Measurements from ENCODE around the gene NRDC. TPM values are rescaled to one million over a fixed set of nuclear protein-coding genes. Genes with fewer than 3 reads are reported as not detected.

The NRDC gene
- total RNA-seq, 1 experiment from 2014 or later = 182 TPM

DNA sequence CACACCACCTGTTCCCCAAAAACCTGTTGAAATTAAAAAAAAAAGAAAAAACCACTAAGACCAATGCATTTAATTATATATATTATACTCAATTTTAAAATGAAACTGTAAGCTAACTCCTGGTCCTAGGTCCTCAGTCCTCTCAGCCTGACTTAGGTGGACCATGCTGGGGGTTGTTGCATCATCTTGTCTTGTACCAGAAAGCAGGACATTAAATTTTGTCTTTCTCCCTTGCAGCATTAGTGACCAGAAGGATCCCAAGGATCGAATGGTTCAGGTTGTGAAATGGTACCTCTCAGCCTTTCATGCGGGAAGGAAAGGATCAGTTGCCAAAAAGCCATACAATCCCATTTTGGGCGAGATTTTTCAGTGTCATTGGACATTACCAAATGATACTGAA lies 97.6 kb downstream of the NRDC start:
- Histone ChIP-seq H3K9me3 (ENCODE audit: control insufficient read depth in 1 of 2, insufficient read depth in 1 of 2, low read depth in 1 of 2, low read length in 2 of 2) (no peaks in the 10 kb centered on the region), H3K27me3 (ENCODE audit: insufficient read depth, low read length) (no peaks in the 10 kb centered on the region), H3K79me2 (ENCODE audit: insufficient read depth, low read length) (no peaks in the 10 kb centered on the region), H3K27ac (ENCODE audit: low read depth, low read length) (no peak overlapping the region), H3K36me3 (ENCODE audit: control insufficient read depth in 1 of 2, insufficient read depth in 2 of 2, low read length in 2 of 2) (peaks cover 5 to 8% of the 10 kb centered on the region in 2 experiments; a peak in 2 of 4 replicates), H2AFZ (ENCODE audit: low read depth, low read length, poor library complexity, severe bottlenecking) (no peak overlapping the region), H3K4me3 (replicated peaks in 1 of 2; ENCODE audit: low read depth in 1 of 2, low read length in 2 of 2) (no peak overlapping the region), H3K4me2 (ENCODE audit: low read length) (no peak overlapping the region), H3K9me2 (ENCODE audit: insufficient read depth) (no peaks in the 10 kb centered on the region), H4K20me1 (ENCODE audit: insufficient read depth) (no peaks in the 10 kb centered on the region), H3K4me1 (ENCODE audit: control insufficient read depth in 1 of 2, insufficient read depth in 2 of 2, low read length in 2 of 2) (no peaks in the 10 kb centered on the region), H3K9ac (ENCODE audit: low read length) (no peak overlapping the region)
- DNase-seq (ENCODE audit: low read depth, low spot score) = no peak
- CTCF ChIA-PET = no interaction called here
- BruUV-seq (replicated peaks) = no TSS peak
- intact Hi-C loops (cut with micrococcal nuclease) = no loop called here
- no peak for TF ChIP-seq EZH2phosphoT487 (IDR thresholded peaks at IDR 0.05; ENCODE audit: borderline replicate concordance)
- TF ChIP-seq, protein P1, sequence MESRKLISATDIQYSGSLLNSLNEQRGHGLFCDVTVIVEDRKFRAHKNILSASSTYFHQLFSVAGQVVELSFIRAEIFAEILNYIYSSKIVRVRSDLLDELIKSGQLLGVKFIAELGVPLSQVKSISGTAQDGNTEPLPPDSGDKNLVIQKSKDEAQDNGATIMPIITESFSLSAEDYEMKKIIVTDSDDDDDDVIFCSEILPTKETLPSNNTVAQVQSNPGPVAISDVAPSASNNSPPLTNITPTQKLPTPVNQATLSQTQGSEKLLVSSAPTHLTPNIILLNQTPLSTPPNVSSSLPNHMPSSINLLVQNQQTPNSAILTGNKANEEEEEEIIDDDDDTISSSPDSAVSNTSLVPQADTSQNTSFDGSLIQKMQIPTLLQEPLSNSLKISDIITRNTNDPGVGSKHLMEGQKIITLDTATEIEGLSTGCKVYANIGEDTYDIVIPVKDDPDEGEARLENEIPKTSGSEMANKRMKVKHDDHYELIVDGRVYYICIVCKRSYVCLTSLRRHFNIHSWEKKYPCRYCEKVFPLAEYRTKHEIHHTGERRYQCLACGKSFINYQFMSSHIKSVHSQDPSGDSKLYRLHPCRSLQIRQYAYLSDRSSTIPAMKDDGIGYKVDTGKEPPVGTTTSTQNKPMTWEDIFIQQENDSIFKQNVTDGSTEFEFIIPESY (IDR thresholded peaks at IDR 0.05; ENCODE audit: extremely low read depth, insufficient replicate concordance, low read length) = no peak
- POLR2A ChIA-PET = no interaction called here
- ATAC-seq = no peak
- RAD21 ChIA-PET (ENCODE audit: low non-redundant PET in 1 of 2, low total read pairs in 2 of 2, uncharacterized antibody in 2 of 2, unreplicated experiment in 2 of 2) = no interaction called here

DNA sequence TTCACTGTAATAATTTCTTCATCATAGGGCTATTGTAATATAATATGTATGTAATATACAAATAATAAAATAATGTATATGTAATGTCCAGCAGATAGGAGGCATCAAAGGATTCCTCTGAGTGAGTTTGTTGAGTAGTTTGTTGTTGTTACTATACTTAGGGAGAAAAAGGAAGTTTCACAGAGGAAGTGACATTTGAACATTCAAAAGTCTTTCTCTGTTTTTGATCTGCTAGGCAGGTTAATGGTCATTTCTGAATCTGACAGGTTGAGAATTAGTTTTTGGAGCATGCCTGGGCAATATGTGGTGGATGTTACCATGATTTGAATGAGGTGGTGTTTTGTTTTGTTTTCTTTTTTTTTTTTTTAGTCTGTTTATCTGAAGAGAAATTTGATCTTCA lies 102.1 kb downstream of the NRDC start:
- Histone ChIP-seq H3K27me3 (ENCODE audit: insufficient read depth, low read length) (no peaks in the 10 kb centered on the region), H3K9ac (ENCODE audit: low read length) (no peak overlapping the region), H3K4me1 (ENCODE audit: control insufficient read depth in 1 of 2, insufficient read depth in 2 of 2, low read length in 2 of 2) (no peaks in the 10 kb centered on the region; a peak in 1 of 4 replicates), H3K9me2 (ENCODE audit: insufficient read depth) (no peaks in the 10 kb centered on the region), H3K27ac (ENCODE audit: low read depth, low read length) (no peak overlapping the region), H2AFZ (ENCODE audit: low read depth, low read length, poor library complexity, severe bottlenecking) (no peak overlapping the region), H4K20me1 (ENCODE audit: insufficient read depth) (no peaks in the 10 kb centered on the region), H3K4me3 (replicated peaks in 1 of 2; ENCODE audit: low read depth in 1 of 2, low read length in 2 of 2) (no peak overlapping the region), H3K9me3 (ENCODE audit: control insufficient read depth in 1 of 2, insufficient read depth in 1 of 2, low read depth in 1 of 2, low read length in 2 of 2) (no peaks in the 10 kb centered on the region), H3K4me2 (ENCODE audit: low read length) (no peak overlapping the region), H3K79me2 (ENCODE audit: insufficient read depth, low read length) (no peaks in the 10 kb centered on the region), H3K36me3 (ENCODE audit: control insufficient read depth in 1 of 2, insufficient read depth in 2 of 2, low read length in 2 of 2) (peaks cover 0 to 4% of the 10 kb centered on the region in 2 experiments; a peak in 1 of 4 replicates)
- ChIA-PET CTCF (no interaction called here), RAD21 (ENCODE audit: low non-redundant PET in 1 of 2, low total read pairs in 2 of 2, uncharacterized antibody in 2 of 2, unreplicated experiment in 2 of 2) (no interaction called here), POLR2A (no interaction called here)
- intact Hi-C loops (cut with micrococcal nuclease) = no loop called here
- DNase-seq (ENCODE audit: low read depth, low spot score) = no peak
- no peak for ATAC-seq
- BruUV-seq (replicated peaks) = no TSS peak
- TF ChIP-seq EZH2 (IDR thresholded peaks at IDR 0.05) (no peak), FOSL1 (IDR thresholded peaks at IDR 0.05; ENCODE audit: low read depth) (no peak), SP1 (IDR thresholded peaks at IDR 0.05; ENCODE audit: low read depth) (no peak), EGR1 (IDR thresholded peaks at IDR 0.05; ENCODE audit: low read depth) (no peak), SIN3A (IDR thresholded peaks at IDR 0.05; ENCODE audit: low read depth) (no peak), SRF (IDR thresholded peaks at IDR 0.05; ENCODE audit: low read depth) (no peak), CEBPB (IDR thresholded peaks at IDR 0.05; ENCODE audit: low read depth) (no peak), ELF1 (IDR thresholded peaks at IDR 0.05; ENCODE audit: borderline replicate concordance, low read depth) (no peak), EZH2phosphoT487 (IDR thresholded peaks at IDR 0.05; ENCODE audit: borderline replicate concordance) (no peak), CBX3 (IDR thresholded peaks at IDR 0.05; ENCODE audit: low read depth) (no peak), TCF7L2 (IDR thresholded peaks at IDR 0.05; ENCODE audit: borderline replicate concordance, extremely low read depth, insufficient read depth, insufficient read length) (no peak), ZNF274 (IDR thresholded peaks at IDR 0.05; ENCODE audit: low read depth, low read length) (no peak), ZFX (IDR thresholded peaks at IDR 0.05) (no peak)
- TF ChIP-seq, protein P2, sequence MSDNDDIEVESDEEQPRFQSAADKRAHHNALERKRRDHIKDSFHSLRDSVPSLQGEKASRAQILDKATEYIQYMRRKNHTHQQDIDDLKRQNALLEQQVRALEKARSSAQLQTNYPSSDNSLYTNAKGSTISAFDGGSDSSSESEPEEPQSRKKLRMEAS (IDR thresholded peaks at IDR 0.05) = no peak
- TF ChIP-seq, protein P1 (IDR thresholded peaks at IDR 0.05; ENCODE audit: extremely low read depth, insufficient replicate concordance, low read length) = no peak
